Peyer's patch (tissue), 4 donors: Measurements from ENCODE around the gene TARDBP. TPM values are rescaled to one million over a fixed set of nuclear protein-coding genes. Genes with fewer than 3 reads are reported as not detected.
"Not testable (repeated sequence)": the region's sequence is repeated elsewhere in the genome, so short reads cannot be mapped to it uniquely, and the experiment has no call there.

Experiments used
- DNase-seq, 3 donors: peaks; one replicate each; pipeline ENCODE4 v3.0.0-alpha.2; 2017 to 2019
- H3K27ac ChIP-seq, 4 donors: fragments of 200-600 bp; sonication (generic); one replicate each; pipeline ENCODE4 v1.5.1; 2016 to 2019
- H3K27me3 ChIP-seq, 2 donors: fragments of 200-600 bp; sonication (generic); one replicate each; pipeline ENCODE4 v1.5.1; 2019
- H3K36me3 ChIP-seq, 3 donors: fragments of 200-600 bp; sonication (generic); one replicate each; pipeline ENCODE4 v1.5.1; 2016 to 2019
- H3K4me1 ChIP-seq, 4 donors: fragments of 200-600 bp; sonication (generic); one replicate each; pipeline ENCODE4 v1.5.1; 2016 to 2019
- H3K4me3 ChIP-seq, 4 donors: fragments of 200-600 bp; sonication (generic); 1 replicate in 3 of 4; 2 replicates in 1 of 4; pipeline ENCODE4 v1.5.1; 2016 to 2019; ENCODE audit warnings: mild to moderate bottlenecking in 1 of 4
- H3K9me3 ChIP-seq, 4 donors: fragments of 200-600 bp; sonication (generic); one replicate each; pipeline ENCODE4 v1.5.1; 2016 to 2019; ENCODE audit warnings: mild to moderate bottlenecking in 1 of 4
- CTCF ChIP-seq, 6 experiments: fragments of 450-650 bp in 4 of 6; fragments of 200-600 bp in 2 of 6; sonication (generic) in 1 of 6; IDR thresholded peaks; one replicate each; pipeline ENCODE4 v1.5.1; 2017 to 2019; ENCODE audit warnings: antibody characterized with exemption in 6 of 6, mild to moderate bottlenecking in 3 of 6, moderate library complexity in 1 of 6
- POLR2A ChIP-seq, 2 donors: fragments of 450-650 bp; IDR thresholded peaks; one replicate each; pipeline ENCODE4 v1.5.1; 2017; ENCODE audit warnings: antibody characterized with exemption in 2 of 2, mild to moderate bottlenecking in 2 of 2, moderate library complexity in 2 of 2
- total RNA-seq, 4 donors: library from RNA; depleted of rRNA; stranded (reverse); fragments of >200 nt; gene quantifications; one replicate each; pipeline ENCODE4 v1.1.0, GENCODE V29; 2016

Gene TARDBP
- total RNA-seq, 4 donors from 2014 or later = 141 to 313 (median 167) TPM

DNA sequence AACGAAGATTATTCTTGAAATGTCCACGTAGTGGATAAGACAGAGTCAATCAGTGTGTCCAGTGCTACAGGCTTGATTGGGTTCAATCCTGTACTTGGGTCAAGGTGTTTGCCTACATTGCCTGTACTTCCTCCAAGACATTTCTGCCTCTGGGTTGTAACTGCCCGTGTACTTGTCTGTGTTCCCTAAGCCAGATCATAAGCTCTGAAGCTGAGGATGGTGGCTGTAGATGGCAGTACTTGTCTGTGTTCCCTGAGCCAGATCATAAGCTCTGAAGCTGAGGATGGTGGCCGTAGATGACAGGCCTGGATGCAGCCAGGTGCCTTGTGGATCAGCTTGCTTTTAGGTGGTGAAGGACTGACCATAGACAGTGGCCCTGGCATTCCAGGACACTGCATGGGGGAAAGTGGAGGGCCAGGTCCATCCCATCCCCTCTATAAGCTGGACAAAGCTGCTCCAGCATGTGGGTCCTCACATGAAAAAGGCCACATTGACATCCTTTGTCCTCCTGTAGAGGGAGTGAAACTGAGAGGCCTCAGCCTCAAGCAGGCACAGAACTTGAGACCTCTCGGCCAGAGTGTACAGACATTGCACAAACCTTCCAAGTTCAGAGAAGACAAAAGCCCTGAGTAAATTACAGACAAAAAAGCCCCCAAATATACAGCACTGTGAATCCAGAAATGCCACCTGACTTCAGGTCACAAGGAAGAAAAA, 49.4 kb downstream of the TARDBP start:
- Histone ChIP-seq H3K4me3 (no peak overlapping the region), H3K36me3 (peaks cover 0 to 29% (median 0%) of the 10 kb centered on the region in 3 donors), H3K27me3 (no peaks in the 10 kb centered on the region)

DNA sequence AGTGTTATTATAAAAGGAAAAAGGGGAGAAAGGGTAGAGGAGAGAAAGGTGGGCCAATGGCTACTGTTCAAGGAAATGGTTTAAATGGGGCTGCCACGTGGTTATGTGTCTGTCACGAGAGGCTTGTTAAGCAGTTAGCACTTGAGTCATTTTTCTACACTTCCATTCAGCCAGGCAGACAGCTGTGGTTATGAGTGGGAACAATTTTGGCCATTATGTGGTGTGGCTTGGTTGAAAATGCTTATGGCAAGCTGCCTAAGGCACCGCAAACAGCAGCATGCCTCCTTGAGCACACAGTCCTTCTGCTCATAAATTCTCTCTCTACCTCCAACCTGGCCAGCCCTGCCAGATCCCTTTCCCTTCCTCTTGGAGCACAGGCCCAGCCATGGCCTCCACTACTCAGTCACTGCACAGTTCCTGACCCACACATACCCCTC, 50.5 kb downstream of the TARDBP start:
- peaks cover 0 to 41% (median 0%) of the 10 kb centered on the region in 3 donors for H3K36me3 ChIP-seq
- no peaks in the 10 kb centered on the region for H3K27me3 ChIP-seq
- no peak overlapping the region for H3K27ac ChIP-seq
- H3K4me3 ChIP-seq = no peak overlapping the region
- TF ChIP-seq CTCF (IDR thresholded peaks at IDR 0.05) (no peak), POLR2A (IDR thresholded peaks at IDR 0.05) (no peak)
- no peak for DNase-seq
- H3K4me1 ChIP-seq = peaks cover 3 to 17% (median 13%) of the 10 kb centered on the region in 4 donors
- H3K9me3 ChIP-seq = no peaks in the 10 kb centered on the region

More for the DNA sequence above, 49.4 kb downstream of the TARDBP start:
- Histone ChIP-seq H3K27ac (peak overlapping the region in 1 of 4 donors; percentile 86), H3K4me1 (peaks cover 3 to 17% (median 13%) of the 10 kb centered on the region in 4 donors), H3K9me3 (no peaks in the 10 kb centered on the region)
- DNase-seq = no peak
- no peak for TF ChIP-seq CTCF (IDR thresholded peaks at IDR 0.05)
- TF ChIP-seq POLR2A (IDR thresholded peaks at IDR 0.05) = no peak

GRCh38 chr1:11063937-11064537, 51.6 kb downstream of the TARDBP start:
- peaks cover 3 to 12% (median 7%) of the 10 kb centered on the region in 4 donors for H3K4me1 ChIP-seq
- H3K27me3 ChIP-seq, H3K9me3 ChIP-seq, H3K27ac ChIP-seq, H3K4me3 ChIP-seq, DNase-seq: not testable (repeated sequence)
- H3K36me3 ChIP-seq = peaks cover 0 to 52% (median 0%) of the 10 kb centered on the region in 3 donors

DNA sequence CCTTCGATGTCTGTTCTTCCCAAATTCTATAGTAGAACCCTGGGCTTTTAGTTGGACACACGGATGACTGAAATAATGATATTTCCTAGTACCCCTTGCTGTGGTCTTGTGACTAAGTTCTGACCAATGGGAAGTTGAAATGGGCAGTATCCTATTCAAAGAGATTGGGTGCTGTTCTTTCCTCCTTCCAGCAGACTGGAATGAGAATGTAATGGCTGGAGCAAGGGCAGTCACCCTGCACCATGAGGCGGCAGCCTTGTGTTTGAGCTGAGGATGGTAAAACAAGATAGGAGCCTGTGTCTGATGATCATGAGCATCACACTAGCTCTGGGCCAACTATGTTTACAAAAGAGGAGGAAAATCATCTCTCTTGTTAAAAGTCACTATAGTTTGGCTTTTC, 52.5 kb downstream of the TARDBP start:
- H3K27ac ChIP-seq = no peak overlapping the region
- no peak for TF ChIP-seq CTCF (IDR thresholded peaks at IDR 0.05)
- TF ChIP-seq POLR2A (IDR thresholded peaks at IDR 0.05) = no peak
- no peak for DNase-seq
- H3K9me3 ChIP-seq = no peaks in the 10 kb centered on the region
- peaks cover 0 to 61% (median 0%) of the 10 kb centered on the region in 3 donors for H3K36me3 ChIP-seq
- no peak overlapping the region for H3K4me3 ChIP-seq
- peaks cover 0 to 9% (median 5%) of the 10 kb centered on the region in 4 donors for H3K4me1 ChIP-seq
- H3K27me3 ChIP-seq = no peaks in the 10 kb centered on the region

DNA sequence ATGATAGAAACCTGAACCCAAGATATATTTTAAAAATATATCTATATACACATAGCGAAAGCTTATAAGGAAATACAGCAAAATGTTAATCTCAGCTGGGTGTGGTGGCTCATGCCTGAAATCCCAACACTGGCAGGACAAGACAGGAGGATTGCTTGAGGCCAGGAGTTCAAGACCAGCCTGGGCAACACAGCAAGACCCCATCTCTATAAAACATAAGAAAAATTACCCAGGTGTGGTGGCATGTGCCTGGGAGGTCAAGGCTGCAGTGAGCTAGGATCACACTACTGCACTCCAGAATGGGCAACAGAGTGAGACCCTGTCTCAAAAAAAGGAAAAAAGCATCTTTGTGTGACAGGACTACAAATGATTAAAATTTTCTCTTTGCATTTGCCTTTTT, 53.3 kb downstream of the TARDBP start:
- no peaks in the 10 kb centered on the region for H3K9me3 ChIP-seq
- no peaks in the 10 kb centered on the region for H3K27me3 ChIP-seq
- peaks cover 0 to 5% (median 3%) of the 10 kb centered on the region in 4 donors for H3K4me1 ChIP-seq
- DNase-seq = no peak
- no peak overlapping the region for H3K4me3 ChIP-seq
- no peak overlapping the region for H3K27ac ChIP-seq
- TF ChIP-seq CTCF (IDR thresholded peaks at IDR 0.05) (no peak), POLR2A (IDR thresholded peaks at IDR 0.05) (no peak)
- peaks cover 0 to 64% (median 0%) of the 10 kb centered on the region in 3 donors for H3K36me3 ChIP-seq
